Measurements from ENCODE around the gene ATP5F1B. TPM values are rescaled to one million over a fixed set of nuclear protein-coding genes. Genes with fewer than 3 reads are reported as not detected.

The ATP5F1B gene
- total and polyA plus RNA-seq, 9 of the 15 experiments (the other 6 are each of a cell fraction or from before 2014, with no cell fraction given), result 908 to 3,125 (median 1,482) TPM

- TF ChIP-seq ZNF592 (IDR thresholded peaks at IDR 0.05) (peak; percentile 76; the same call in 1 of the 2 replicates), GTF2B (IDR thresholded peaks at IDR 0.05; ENCODE audit: extremely low read depth, insufficient read length) (peak; percentile 62), CGGBP1 (CRISPR knock-in tag; IDR thresholded peaks at IDR 0.05) (peak; percentile 90; the same call in 1 of the 2 replicates), MYBL2 (IDR thresholded peaks at IDR 0.05; ENCODE audit: low read depth) (peak; percentile 93), MYBL2 (CRISPR knock-in tag; IDR thresholded peaks at IDR 0.05; ENCODE audit: borderline replicate concordance) (no peak), CAMTA2 (CRISPR knock-in tag; conservative IDR thresholded peaks at IDR 0.05) (0 out of 2 replicates have a peak, but pooled peaks have one; percentile 27), MLLT1 (IDR thresholded peaks at IDR 0.05) (peak; percentile 89 to 100), CHCHD3 (CRISPR knock-in tag; IDR thresholded peaks at IDR 0.05) (peak; percentile 65; the same call in 1 of the 2 replicates), CREBBP (IDR thresholded peaks at IDR 0.05; ENCODE audit: low read depth, low read length) (no peak), FOXK2 (conservative IDR thresholded peaks at IDR 0.05 in 1 of 2, IDR thresholded peaks at IDR 0.05 in 1 of 2; ENCODE audit: low read depth in 2 of 2) (0 out of 4 replicates have a peak, but pooled peaks have one; percentile 46 to 48), CBX5 (IDR thresholded peaks at IDR 0.05; ENCODE audit: borderline replicate concordance, low read depth) (no peak), ATF1 (CRISPR knock-in tag; IDR thresholded peaks at IDR 0.05) (no peak), ATF1 (tag; IDR thresholded peaks at IDR 0.05) (peak; percentile 97), GATA2 (CRISPR knock-in tag; IDR thresholded peaks at IDR 0.05) (no peak), HSF4 (CRISPR knock-in tag; IDR thresholded peaks at IDR 0.05; ENCODE audit: borderline replicate concordance) (no peak), MIER1 (IDR thresholded peaks at IDR 0.05; ENCODE audit: low read depth) (no peak), ZNF766 (CRISPR knock-in tag; conservative IDR thresholded peaks at IDR 0.05) (0 out of 2 replicates have a peak, but pooled peaks have one; percentile 31), SMAD4 (CRISPR knock-in tag; conservative IDR thresholded peaks at IDR 0.05) (0 out of 2 replicates have a peak, but pooled peaks have one; percentile 12), NONO (IDR thresholded peaks at IDR 0.05; ENCODE audit: low read depth in 2 of 2, low read length in 1 of 2) (peak in 1 of 2 experiments; percentile 44; a peak in 2 of 4 replicates), ESRRA (IDR thresholded peaks at IDR 0.05; ENCODE audit: borderline replicate concordance, low read depth) (peak; percentile 98), ZNF696 (CRISPR knock-in tag; conservative IDR thresholded peaks at IDR 0.05) (no peak), PHB2 (IDR thresholded peaks at IDR 0.05; ENCODE audit: low read depth) (no peak)
Measured at GRCh38 chr12:56645717-56646446, at the start of gene ATP5F1B (continued).
